Dendritic cell treated with granulocyte-macrophage colony-stimulating factor and Interleukin-4, amounts not matched to agents 40 ng/mL and 50 ng/mL, for 4 days (primary cell): ENCODE results near the gene PACSIN1.

Source experiments
- H3K27ac Mint-ChIP-seq: one replicate; pipeline ENCODE4 v1.8.0; 2022; ENCODE audit warnings: mild to moderate bottlenecking, mixed read lengths
- H3K27me3 Mint-ChIP-seq: one replicate; pipeline ENCODE4 v1.8.0; 2022; ENCODE audit warnings: mild to moderate bottlenecking, mixed read lengths
- H3K36me3 Mint-ChIP-seq: one replicate; pipeline ENCODE4 v1.8.0; 2022; ENCODE audit warnings: low read depth, mixed read lengths
- H3K4me1 Mint-ChIP-seq: one replicate; pipeline ENCODE4 v1.8.0; 2022; ENCODE audit warnings: low read depth, mixed read lengths
- H3K4me3 Mint-ChIP-seq: one replicate; pipeline ENCODE4 v1.8.0; 2022; ENCODE audit warnings: mild to moderate bottlenecking, moderate library complexity, mixed read lengths
- H3K9me3 Mint-ChIP-seq: one replicate; pipeline ENCODE4 v1.8.0; 2022; ENCODE audit warnings: mixed read lengths
- intact Hi-C: fragments of 100-400 bp; cut with micrococcal nuclease; formaldehyde crosslinking; loops from one replicate; pipeline ENCODE4 v1.15.0; 2022

Gene PACSIN1

GRCh38 chr6:34510299-34510698, 44.4 kb downstream of the PACSIN1 start:
- no peaks in the 10 kb centered on the region for H3K4me1 Mint-ChIP-seq
- intact Hi-C loops: no loop called here
- H3K27ac Mint-ChIP-seq: no peak overlapping the region
- no peak overlapping the region for H3K4me3 Mint-ChIP-seq
- H3K36me3 Mint-ChIP-seq: no peaks in the 10 kb centered on the region
- H3K27me3 Mint-ChIP-seq: peaks cover 16% of the 10 kb centered on the region
- peaks cover 8% of the 10 kb centered on the region for H3K9me3 Mint-ChIP-seq

GRCh38 chr6:34511214-34511914, 45.5 kb downstream of the PACSIN1 start:
- intact Hi-C loops: no loop called here
- no peak overlapping the region for H3K4me3 Mint-ChIP-seq
- no peaks in the 10 kb centered on the region for H3K36me3 Mint-ChIP-seq
- H3K9me3 Mint-ChIP-seq: peaks cover 8% of the 10 kb centered on the region
- H3K27ac Mint-ChIP-seq: no peak overlapping the region
- no peaks in the 10 kb centered on the region for H3K4me1 Mint-ChIP-seq
- H3K27me3 Mint-ChIP-seq: peaks cover 19% of the 10 kb centered on the region

DNA sequence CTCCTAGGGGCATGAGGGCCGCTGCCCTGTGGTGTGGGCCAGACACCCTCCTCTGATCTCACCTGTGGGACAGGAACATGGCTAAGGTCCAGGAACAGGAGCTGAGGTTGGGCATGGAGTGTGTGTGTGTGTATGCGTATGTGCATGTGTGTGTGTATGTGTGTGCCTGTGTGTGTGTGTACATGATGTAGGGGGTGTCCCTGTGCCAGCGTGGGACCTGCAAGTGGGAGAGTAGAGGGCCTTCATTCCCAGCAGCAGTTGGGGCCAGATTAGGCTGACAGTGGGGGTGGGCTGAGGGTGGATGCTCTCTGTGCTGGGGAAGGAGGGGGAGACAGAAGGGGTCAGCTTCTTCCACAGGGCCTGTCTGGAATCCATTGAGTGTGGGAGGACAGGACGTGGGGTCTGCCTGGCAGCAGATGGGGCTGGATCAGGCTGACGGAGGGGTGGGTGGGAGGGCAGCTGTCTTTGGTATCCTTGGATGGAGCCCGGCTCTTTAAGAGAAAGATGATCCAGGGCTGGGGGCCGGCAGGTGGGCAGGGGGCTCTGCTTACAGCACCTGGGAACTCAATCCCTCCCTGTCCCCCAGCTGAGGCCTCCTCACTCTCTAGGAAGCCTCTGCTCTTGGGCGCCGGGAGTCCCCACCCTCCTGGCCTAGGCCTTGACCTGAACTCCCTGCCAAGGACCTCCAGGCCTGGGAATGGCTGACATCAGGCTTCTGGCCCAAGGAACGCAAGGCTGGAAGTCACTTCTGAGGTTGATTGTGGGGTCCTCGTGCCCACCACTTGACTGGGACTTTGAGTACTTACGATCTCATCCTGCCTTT, 46.2 kb downstream of the PACSIN1 start:
- Mint-ChIP-seq H3K4me3 (no peak overlapping the region), H3K27ac (no peak overlapping the region), H3K4me1 (no peaks in the 10 kb centered on the region), H3K9me3 (peaks cover 8% of the 10 kb centered on the region), H3K36me3 (no peaks in the 10 kb centered on the region), H3K27me3 (peaks cover 19% of the 10 kb centered on the region)
- intact Hi-C loops: no loop called here

GRCh38 chr6:34512738-34513115, 46.9 kb downstream of the PACSIN1 start:
- Mint-ChIP-seq H3K27me3 (peaks cover 19% of the 10 kb centered on the region), H3K4me3 (no peak overlapping the region), H3K36me3 (no peaks in the 10 kb centered on the region), H3K4me1 (no peaks in the 10 kb centered on the region), H3K27ac (no peak overlapping the region), H3K9me3 (peaks cover 8% of the 10 kb centered on the region)
- intact Hi-C loops: no loop called here

GRCh38 chr6:34513646-34514045, 47.8 kb downstream of the PACSIN1 start:
- peaks cover 19% of the 10 kb centered on the region for H3K27me3 Mint-ChIP-seq
- H3K27ac Mint-ChIP-seq: no peak overlapping the region
- no peaks in the 10 kb centered on the region for H3K4me1 Mint-ChIP-seq
- H3K36me3 Mint-ChIP-seq: no peaks in the 10 kb centered on the region
- intact Hi-C loops: no loop called here
- H3K9me3 Mint-ChIP-seq: peaks cover 8% of the 10 kb centered on the region
- no peak overlapping the region for H3K4me3 Mint-ChIP-seq

GRCh38 chr6:34514112-34514511, 48.2 kb downstream of the PACSIN1 start:
- Mint-ChIP-seq H3K27ac (no peak overlapping the region), H3K9me3 (peaks cover 4% of the 10 kb centered on the region), H3K4me1 (no peaks in the 10 kb centered on the region), H3K4me3 (no peak overlapping the region), H3K36me3 (no peaks in the 10 kb centered on the region), H3K27me3 (peaks cover 19% of the 10 kb centered on the region)
- intact Hi-C loops: no loop called here

GRCh38 chr6:34514593-34515472, 49.0 kb downstream of the PACSIN1 start:
- Mint-ChIP-seq H3K4me3 (no peak overlapping the region), H3K27ac (no peak overlapping the region), H3K9me3 (no peaks in the 10 kb centered on the region), H3K36me3 (no peaks in the 10 kb centered on the region), H3K4me1 (no peaks in the 10 kb centered on the region), H3K27me3 (peaks cover 19% of the 10 kb centered on the region)
- intact Hi-C loops: no loop called here

GRCh38 chr6:34515473-34516387, 49.9 kb downstream of the PACSIN1 start:
- intact Hi-C loops: no loop called here
- H3K36me3 Mint-ChIP-seq: no peaks in the 10 kb centered on the region
- peaks cover 19% of the 10 kb centered on the region for H3K27me3 Mint-ChIP-seq
- H3K27ac Mint-ChIP-seq: no peak overlapping the region
- H3K4me3 Mint-ChIP-seq: no peak overlapping the region
- H3K9me3 Mint-ChIP-seq: no peaks in the 10 kb centered on the region
- H3K4me1 Mint-ChIP-seq: no peaks in the 10 kb centered on the region

GRCh38 chr6:34516391-34517324, 50.8 kb downstream of the PACSIN1 start:
- Mint-ChIP-seq H3K27me3 (peaks cover 21% of the 10 kb centered on the region), H3K4me3 (no peak overlapping the region)

DNA sequence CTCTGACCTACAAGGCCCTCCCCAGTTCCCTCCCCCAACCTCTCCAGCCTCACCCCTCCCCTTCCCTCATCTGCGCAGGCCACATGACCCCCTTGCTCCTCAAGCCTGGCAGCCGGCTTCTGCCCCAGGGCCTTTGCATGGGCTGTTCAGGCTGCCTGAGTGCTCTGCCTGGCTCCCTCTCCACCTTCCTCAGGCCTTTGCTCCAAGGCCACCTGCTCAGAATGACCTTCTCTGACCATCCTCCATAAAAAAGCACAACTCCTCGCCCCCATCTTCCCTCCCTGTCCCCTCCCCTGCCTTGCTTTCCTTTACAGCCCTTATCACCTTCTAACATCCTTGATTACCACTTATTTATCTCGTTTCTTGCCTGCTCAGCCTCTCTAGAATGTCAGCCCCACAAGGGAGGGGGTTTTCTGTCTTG, 51.6 kb downstream of the PACSIN1 start:
- H3K27me3 Mint-ChIP-seq: peaks cover 21% of the 10 kb centered on the region
- intact Hi-C loops: no loop called here
- no peak overlapping the region for H3K4me3 Mint-ChIP-seq
- no peak overlapping the region for H3K27ac Mint-ChIP-seq
- H3K36me3 Mint-ChIP-seq: no peaks in the 10 kb centered on the region
- no peaks in the 10 kb centered on the region for H3K4me1 Mint-ChIP-seq
- no peaks in the 10 kb centered on the region for H3K9me3 Mint-ChIP-seq

More at GRCh38 chr6:34516391-34517324, 50.8 kb downstream of the PACSIN1 start:
- intact Hi-C loops: no loop called here
- no peaks in the 10 kb centered on the region for H3K36me3 Mint-ChIP-seq
- H3K9me3 Mint-ChIP-seq: no peaks in the 10 kb centered on the region
- no peaks in the 10 kb centered on the region for H3K4me1 Mint-ChIP-seq
- no peak overlapping the region for H3K27ac Mint-ChIP-seq

GRCh38 chr6:34517966-34518365, 52.1 kb downstream of the PACSIN1 start:
- intact Hi-C loops: no loop called here
- no peak overlapping the region for H3K27ac Mint-ChIP-seq
- peaks cover 21% of the 10 kb centered on the region for H3K27me3 Mint-ChIP-seq
- H3K36me3 Mint-ChIP-seq: no peaks in the 10 kb centered on the region
- no peaks in the 10 kb centered on the region for H3K4me1 Mint-ChIP-seq
- H3K4me3 Mint-ChIP-seq: no peak overlapping the region
- no peaks in the 10 kb centered on the region for H3K9me3 Mint-ChIP-seq

DNA sequence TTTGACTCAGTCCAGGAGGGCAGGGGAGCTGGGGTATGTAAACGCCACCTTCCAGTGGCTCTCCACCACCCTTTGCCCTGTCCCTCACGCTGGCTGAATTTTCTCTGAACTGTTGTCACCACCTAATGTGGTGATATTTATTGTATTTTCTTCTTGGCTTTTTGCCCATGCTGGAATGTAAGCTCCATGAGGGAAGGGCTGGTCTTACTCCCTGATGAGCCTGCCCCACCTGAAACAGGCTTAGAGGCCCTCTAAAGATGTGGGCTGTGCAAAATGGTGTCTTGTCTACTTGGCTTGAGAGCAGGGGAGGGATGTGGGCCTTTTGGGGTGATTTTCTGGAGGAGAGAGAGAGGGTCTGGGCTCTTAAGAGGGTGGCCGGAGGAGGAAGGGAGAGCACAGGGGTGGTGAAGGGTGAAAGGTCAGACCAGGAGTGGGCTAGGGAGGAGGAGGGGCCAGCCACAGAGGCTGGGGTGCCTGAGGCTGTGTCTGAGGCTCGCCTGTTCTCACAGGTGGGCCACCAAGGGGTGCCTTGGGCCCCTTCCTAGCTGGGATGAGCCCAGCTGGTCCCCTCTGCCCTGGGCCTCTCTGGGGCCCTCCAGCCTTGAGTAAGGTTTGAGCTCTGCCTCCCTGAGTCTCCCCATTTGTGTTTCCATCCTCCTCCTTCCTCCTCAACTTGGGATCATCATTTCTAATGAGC, 52.9 kb downstream of the PACSIN1 start:
- H3K4me1 Mint-ChIP-seq: no peaks in the 10 kb centered on the region
- H3K27ac Mint-ChIP-seq: no peak overlapping the region
- no peaks in the 10 kb centered on the region for H3K36me3 Mint-ChIP-seq
- H3K27me3 Mint-ChIP-seq: peaks cover 19% of the 10 kb centered on the region
- no peaks in the 10 kb centered on the region for H3K9me3 Mint-ChIP-seq
- intact Hi-C loops: no loop called here
- H3K4me3 Mint-ChIP-seq: no peak overlapping the region
